HCT116 (cell line): ENCODE results near the gene CNTFR.

Experiments
- EZH2 ChIP-seq: fragments of 200-600 bp; sonication (generic); IDR thresholded peaks from 2 replicates; pipeline ENCODE4 v1.6.1; 2017; ENCODE audit warnings: antibody characterized with exemption, mixed run types
- MAX ChIP-seq: IDR thresholded peaks from 2 replicates; pipeline ENCODE4 v1.6.1; 2012
- SP1 ChIP-seq: IDR thresholded peaks from 2 replicates; pipeline ENCODE4 v1.6.1; 2012; ENCODE audit warnings: low read depth
- TF ChIP-seq, protein P1 (sequence below), 3 experiments: fragments of 200-600 bp in 1 of 3; sonication (generic) in 1 of 3; IDR thresholded peaks in 2 of 3; conservative IDR thresholded peaks in 1 of 3; 2 replicates each; pipeline ENCODE4 v1.5.1; 2012 to 2017; ENCODE audit warnings: low read depth in 2 of 3, low read length in 2 of 3, antibody characterized with exemption in 1 of 3, borderline replicate concordance in 1 of 3, control low read depth in 1 of 3, mild to moderate bottlenecking in 1 of 3, mixed read lengths in 1 of 3, mixed run types in 1 of 3, moderate library complexity in 1 of 3; ENCODE audit not compliant: insufficient read depth in 1 of 3

DNA sequence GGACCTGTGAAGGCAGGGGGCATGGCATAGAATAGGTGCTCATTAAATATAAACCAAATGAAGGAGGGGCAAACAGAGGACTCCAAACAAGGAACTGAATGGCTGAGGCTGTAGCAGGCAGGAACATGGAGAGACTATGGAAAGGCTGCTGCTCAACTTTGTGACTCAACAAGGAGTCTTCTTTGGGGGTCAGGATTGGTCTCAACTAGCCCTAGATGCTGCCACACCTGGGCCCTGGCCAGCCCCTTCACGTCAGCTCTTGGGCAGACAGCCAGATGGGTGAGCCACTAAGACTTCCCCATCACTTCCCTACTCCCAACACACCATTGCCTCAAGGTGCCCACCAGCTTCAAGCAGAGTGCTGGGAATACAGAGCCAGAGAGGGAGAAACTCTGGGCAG, 11.4 kb upstream of the CNTFR start:
- TF ChIP-seq EZH2 (no peak), SP1 (no peak), MAX (no peak)
- TF ChIP-seq, protein P1, sequence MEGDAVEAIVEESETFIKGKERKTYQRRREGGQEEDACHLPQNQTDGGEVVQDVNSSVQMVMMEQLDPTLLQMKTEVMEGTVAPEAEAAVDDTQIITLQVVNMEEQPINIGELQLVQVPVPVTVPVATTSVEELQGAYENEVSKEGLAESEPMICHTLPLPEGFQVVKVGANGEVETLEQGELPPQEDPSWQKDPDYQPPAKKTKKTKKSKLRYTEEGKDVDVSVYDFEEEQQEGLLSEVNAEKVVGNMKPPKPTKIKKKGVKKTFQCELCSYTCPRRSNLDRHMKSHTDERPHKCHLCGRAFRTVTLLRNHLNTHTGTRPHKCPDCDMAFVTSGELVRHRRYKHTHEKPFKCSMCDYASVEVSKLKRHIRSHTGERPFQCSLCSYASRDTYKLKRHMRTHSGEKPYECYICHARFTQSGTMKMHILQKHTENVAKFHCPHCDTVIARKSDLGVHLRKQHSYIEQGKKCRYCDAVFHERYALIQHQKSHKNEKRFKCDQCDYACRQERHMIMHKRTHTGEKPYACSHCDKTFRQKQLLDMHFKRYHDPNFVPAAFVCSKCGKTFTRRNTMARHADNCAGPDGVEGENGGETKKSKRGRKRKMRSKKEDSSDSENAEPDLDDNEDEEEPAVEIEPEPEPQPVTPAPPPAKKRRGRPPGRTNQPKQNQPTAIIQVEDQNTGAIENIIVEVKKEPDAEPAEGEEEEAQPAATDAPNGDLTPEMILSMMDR (IDR thresholded peaks at IDR 0.05 in 2 of 3, conservative IDR thresholded peaks at IDR 0.05 in 1 of 3; ENCODE audit: borderline replicate concordance in 1 of 3, insufficient read depth in 1 of 3, low read depth in 2 of 3, low read length in 2 of 3), result no peak
